Glomerular visceral epithelial cell (primary cell): Measurements from ENCODE around the gene LBH.
"Not testable (repeated sequence)": the region's sequence is repeated elsewhere in the genome, so short reads cannot be mapped to it uniquely, and the experiment has no call there.

Experiments
- DNase-seq: peaks from one replicate; pipeline ENCODE4 v3.0.0-alpha.2; 2016; ENCODE audit errors: extremely low spot score

LBH gene

GRCh38 chr2:30257266-30258214 is 26.2 kb downstream of the LBH start:
- no peak for DNase-seq

- DNase-seq, result no peak
Measured at GRCh38 chr2:30259071-30259470, 27.7 kb downstream of the LBH start.

- no peak for DNase-seq
Measured at GRCh38 chr2:30259827-30260679, 28.7 kb downstream of the LBH start.

GRCh38 chr2:30260941-30261340 is 29.6 kb downstream of the LBH start:
- DNase-seq, result no peak

- no peak for DNase-seq
Measured at GRCh38 chr2:30261695-30262211, 30.4 kb downstream of the LBH start.

GRCh38 chr2:30262716-30263309 is 31.5 kb downstream of the LBH start:
- DNase-seq, result no peak

- DNase-seq, result no peak
Measured at GRCh38 chr2:30264274-30264673, 32.9 kb downstream of the LBH start.

GRCh38 chr2:30265052-30266015 is 34.0 kb downstream of the LBH start:
- no peak for DNase-seq

GRCh38 chr2:30266051-30266621 is 34.8 kb downstream of the LBH start:
- no peak for DNase-seq

GRCh38 chr2:30266705-30267104 is 35.4 kb downstream of the LBH start:
- DNase-seq, result no peak

- DNase-seq, result no peak
Measured at GRCh38 chr2:30267161-30267975, 36.0 kb downstream of the LBH start.

GRCh38 chr2:30268296-30268871 is 37.0 kb downstream of the LBH start:
- DNase-seq, result no peak

GRCh38 chr2:30269114-30269770 is 37.9 kb downstream of the LBH start:
- not testable (repeated sequence) for DNase-seq

- no peak for DNase-seq
Measured at GRCh38 chr2:30269771-30270145, 38.4 kb downstream of the LBH start.

GRCh38 chr2:30270166-30270565 is 38.8 kb downstream of the LBH start:
- DNase-seq, result no peak

- no peak for DNase-seq
Measured at GRCh38 chr2:30271301-30271700, 40.0 kb downstream of the LBH start.

GRCh38 chr2:30272286-30272685 is 41.0 kb downstream of the LBH start:
- no peak for DNase-seq

GRCh38 chr2:30272761-30273573 is 41.6 kb downstream of the LBH start:
- peak; percentile 54 for DNase-seq
